ENCODE measurements around the gene CFAP100. TPM values are rescaled to one million over a fixed set of nuclear protein-coding genes. Genes with fewer than 3 reads are reported as not detected.

CFAP100 gene
- total RNA-seq, 1 experiment from 2014 or later, result not detected

DNA sequence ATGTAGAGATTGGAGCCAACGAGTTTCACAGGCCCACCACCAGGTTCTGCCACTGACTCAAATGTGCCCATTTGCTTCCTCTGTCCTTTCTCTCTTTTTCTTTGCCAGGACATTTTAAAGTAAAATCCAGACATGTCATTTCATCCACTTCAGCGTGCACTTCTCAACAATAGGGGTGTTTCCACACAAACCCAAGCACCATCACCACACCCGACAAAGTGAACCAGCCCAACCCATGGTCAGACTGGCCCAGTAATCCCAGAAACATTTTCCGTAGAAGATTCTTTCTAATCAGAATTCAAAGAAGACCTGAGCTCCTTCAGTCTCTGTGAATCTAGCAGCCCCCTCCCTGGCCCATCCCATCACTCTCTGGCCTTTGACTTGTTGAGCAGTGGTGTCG lies 13.4 kb downstream of the CFAP100 start:
- Histone ChIP-seq H3K4me2 (ENCODE audit: low read length) (no peak overlapping the region), H3K9me2 (ENCODE audit: insufficient read depth) (no peaks in the 10 kb centered on the region), H3K36me3 (ENCODE audit: control insufficient read depth in 1 of 2, insufficient read depth in 2 of 2, low read length in 2 of 2) (no peaks in the 10 kb centered on the region), H4K20me1 (ENCODE audit: insufficient read depth) (no peaks in the 10 kb centered on the region), H3K9ac (ENCODE audit: low read length) (no peak overlapping the region), H3K4me3 (replicated peaks in 1 of 2; ENCODE audit: low read depth in 1 of 2, low read length in 2 of 2) (no peak overlapping the region), H2AFZ (ENCODE audit: low read depth, low read length, poor library complexity, severe bottlenecking) (no peak overlapping the region), H3K27me3 (ENCODE audit: insufficient read depth, low read length) (0 out of 2 replicates have a peak, but pooled peaks cover 7% of the 10 kb centered on the region), H3K4me1 (ENCODE audit: control insufficient read depth in 1 of 2, insufficient read depth in 2 of 2, low read length in 2 of 2) (0 out of 4 replicates have a peak, but pooled peaks cover 0 to 3% of the 10 kb centered on the region in 2 experiments), H3K79me2 (ENCODE audit: insufficient read depth, low read length) (no peaks in the 10 kb centered on the region), H3K27ac (ENCODE audit: low read depth, low read length) (no peak overlapping the region), H3K9me3 (ENCODE audit: control insufficient read depth in 1 of 2, insufficient read depth in 1 of 2, low read depth in 1 of 2, low read length in 2 of 2) (no peaks in the 10 kb centered on the region)
- no peak for ATAC-seq
- intact Hi-C loops (cut with micrococcal nuclease), result no loop called here
- DNase-seq (ENCODE audit: low read depth, low spot score), result no peak
- ChIA-PET CTCF (no interaction called here), POLR2A (no interaction called here), RAD21 (ENCODE audit: low non-redundant PET in 1 of 2, low total read pairs in 2 of 2, uncharacterized antibody in 2 of 2, unreplicated experiment in 2 of 2) (interaction anchor here in 1 of 2 experiments (1.2 kb wide), 1 partner anchor 42 kb away, joined by 3 read pairs; no protein-coding TSS in a partner anchor)
- BruUV-seq (replicated peaks), result no TSS peak
- no peak for TF ChIP-seq CBX3 (IDR thresholded peaks at IDR 0.05; ENCODE audit: low read depth)
- TF ChIP-seq CEBPB (IDR thresholded peaks at IDR 0.05; ENCODE audit: low read depth), result no peak

DNA sequence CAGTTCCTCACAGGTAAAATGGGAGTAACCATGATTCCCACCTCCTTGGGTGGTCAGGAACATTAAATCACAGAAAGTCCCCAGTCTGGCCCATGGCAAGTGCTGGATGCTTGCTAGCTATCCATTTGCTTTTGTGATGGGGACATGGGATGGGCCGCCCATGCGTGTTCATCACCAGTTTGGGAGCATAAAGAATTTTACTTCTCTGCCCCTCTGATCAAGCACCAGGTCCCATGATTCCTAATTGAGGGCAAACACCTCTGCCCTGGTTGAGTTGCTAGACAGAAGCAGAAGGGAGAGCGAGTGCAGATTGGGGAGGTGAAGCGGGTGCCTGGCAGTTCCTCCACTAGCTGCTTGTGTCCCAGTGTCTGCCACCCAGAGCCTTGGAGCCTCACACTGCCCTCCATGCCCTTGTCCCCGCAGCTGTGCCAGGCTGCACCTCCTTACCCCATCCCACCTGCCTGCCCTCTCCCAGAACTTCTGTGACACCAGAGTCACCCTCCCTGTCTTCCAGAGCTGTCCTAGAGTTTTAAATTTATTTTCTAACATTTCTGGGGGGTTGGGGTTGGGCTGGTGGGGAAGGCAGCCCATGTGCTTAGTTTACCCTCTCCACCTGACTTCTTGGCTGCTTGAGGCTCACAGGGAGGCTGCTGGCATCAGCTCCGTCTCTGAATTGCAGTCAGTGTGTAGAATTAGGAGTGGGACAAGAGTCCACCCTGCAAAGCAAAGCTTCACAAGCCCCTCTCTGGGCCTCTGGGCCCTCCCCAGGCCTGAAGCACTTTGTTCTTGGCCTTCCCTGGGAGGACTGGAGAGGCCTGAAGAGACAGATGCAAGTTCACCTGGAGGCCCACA lies 18.4 kb downstream of the CFAP100 start:
- RAD21 ChIA-PET (ENCODE audit: low non-redundant PET in 1 of 2, low total read pairs in 2 of 2, uncharacterized antibody in 2 of 2, unreplicated experiment in 2 of 2), result no interaction called here
- no peaks in the 10 kb centered on the region for H3K9me3 ChIP-seq (ENCODE audit: control insufficient read depth in 1 of 2, insufficient read depth in 1 of 2, low read depth in 1 of 2, low read length in 2 of 2)
- intact Hi-C loops (cut with micrococcal nuclease), result no loop called here
- DNase-seq (ENCODE audit: low read depth, low spot score), result no peak
- no peaks in the 10 kb centered on the region for H3K4me1 ChIP-seq (ENCODE audit: control insufficient read depth in 1 of 2, insufficient read depth in 2 of 2, low read length in 2 of 2)
- H3K9ac ChIP-seq (ENCODE audit: low read length), result no peak overlapping the region
- H3K4me3 ChIP-seq (replicated peaks in 1 of 2; ENCODE audit: low read depth in 1 of 2, low read length in 2 of 2), result no peak overlapping the region
- no peak overlapping the region for H2AFZ ChIP-seq (ENCODE audit: low read depth, low read length, poor library complexity, severe bottlenecking)
- POLR2A ChIA-PET, result no interaction called here
- no peaks in the 10 kb centered on the region for H3K36me3 ChIP-seq (ENCODE audit: control insufficient read depth in 1 of 2, insufficient read depth in 2 of 2, low read length in 2 of 2)
- CTCF ChIA-PET, result no interaction called here
- H3K9me2 ChIP-seq (ENCODE audit: insufficient read depth), result no peaks in the 10 kb centered on the region
- no peaks in the 10 kb centered on the region for H4K20me1 ChIP-seq (ENCODE audit: insufficient read depth)
- ATAC-seq, result no peak
- H3K27ac ChIP-seq (ENCODE audit: low read depth, low read length), result no peak overlapping the region
- no peaks in the 10 kb centered on the region for H3K79me2 ChIP-seq (ENCODE audit: insufficient read depth, low read length)
- H3K27me3 ChIP-seq (ENCODE audit: insufficient read depth, low read length), result 0 out of 2 replicates have a peak, but pooled peaks cover 7% of the 10 kb centered on the region
- no TSS peak for BruUV-seq (replicated peaks)
- H3K4me2 ChIP-seq (ENCODE audit: low read length), result no peak overlapping the region
- TF ChIP-seq CEBPB (IDR thresholded peaks at IDR 0.05; ENCODE audit: low read depth), result no peak
- no peak for TF ChIP-seq ELF1 (IDR thresholded peaks at IDR 0.05; ENCODE audit: borderline replicate concordance, low read depth)
- no peak for TF ChIP-seq ZFX (IDR thresholded peaks at IDR 0.05)
- TF ChIP-seq SIN3A (IDR thresholded peaks at IDR 0.05; ENCODE audit: low read depth), result no peak
- TF ChIP-seq SRF (IDR thresholded peaks at IDR 0.05; ENCODE audit: low read depth), result no peak
- TF ChIP-seq, protein P1, sequence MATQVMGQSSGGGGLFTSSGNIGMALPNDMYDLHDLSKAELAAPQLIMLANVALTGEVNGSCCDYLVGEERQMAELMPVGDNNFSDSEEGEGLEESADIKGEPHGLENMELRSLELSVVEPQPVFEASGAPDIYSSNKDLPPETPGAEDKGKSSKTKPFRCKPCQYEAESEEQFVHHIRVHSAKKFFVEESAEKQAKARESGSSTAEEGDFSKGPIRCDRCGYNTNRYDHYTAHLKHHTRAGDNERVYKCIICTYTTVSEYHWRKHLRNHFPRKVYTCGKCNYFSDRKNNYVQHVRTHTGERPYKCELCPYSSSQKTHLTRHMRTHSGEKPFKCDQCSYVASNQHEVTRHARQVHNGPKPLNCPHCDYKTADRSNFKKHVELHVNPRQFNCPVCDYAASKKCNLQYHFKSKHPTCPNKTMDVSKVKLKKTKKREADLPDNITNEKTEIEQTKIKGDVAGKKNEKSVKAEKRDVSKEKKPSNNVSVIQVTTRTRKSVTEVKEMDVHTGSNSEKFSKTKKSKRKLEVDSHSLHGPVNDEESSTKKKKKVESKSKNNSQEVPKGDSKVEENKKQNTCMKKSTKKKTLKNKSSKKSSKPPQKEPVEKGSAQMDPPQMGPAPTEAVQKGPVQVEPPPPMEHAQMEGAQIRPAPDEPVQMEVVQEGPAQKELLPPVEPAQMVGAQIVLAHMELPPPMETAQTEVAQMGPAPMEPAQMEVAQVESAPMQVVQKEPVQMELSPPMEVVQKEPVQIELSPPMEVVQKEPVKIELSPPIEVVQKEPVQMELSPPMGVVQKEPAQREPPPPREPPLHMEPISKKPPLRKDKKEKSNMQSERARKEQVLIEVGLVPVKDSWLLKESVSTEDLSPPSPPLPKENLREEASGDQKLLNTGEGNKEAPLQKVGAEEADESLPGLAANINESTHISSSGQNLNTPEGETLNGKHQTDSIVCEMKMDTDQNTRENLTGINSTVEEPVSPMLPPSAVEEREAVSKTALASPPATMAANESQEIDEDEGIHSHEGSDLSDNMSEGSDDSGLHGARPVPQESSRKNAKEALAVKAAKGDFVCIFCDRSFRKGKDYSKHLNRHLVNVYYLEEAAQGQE (IDR thresholded peaks at IDR 0.05; ENCODE audit: low read depth), result no peak
- no peak for TF ChIP-seq TCF7L2 (IDR thresholded peaks at IDR 0.05; ENCODE audit: borderline replicate concordance, extremely low read depth, insufficient read depth, insufficient read length)
- TF ChIP-seq SP1 (IDR thresholded peaks at IDR 0.05; ENCODE audit: low read depth), result no peak
- TF ChIP-seq EZH2 (IDR thresholded peaks at IDR 0.05), result no peak
- no peak for TF ChIP-seq JUND (IDR thresholded peaks at IDR 0.05)
- no peak for TF ChIP-seq POLR2AphosphoS5 (IDR thresholded peaks at IDR 0.05; ENCODE audit: low read depth, low read length)
- no peak for TF ChIP-seq ZNF274 (IDR thresholded peaks at IDR 0.05; ENCODE audit: low read depth, low read length)
- TF ChIP-seq YY1 (IDR thresholded peaks at IDR 0.05; ENCODE audit: extremely low read depth, insufficient replicate concordance, low read depth, low read length), result no peak
- TF ChIP-seq, protein P2, sequence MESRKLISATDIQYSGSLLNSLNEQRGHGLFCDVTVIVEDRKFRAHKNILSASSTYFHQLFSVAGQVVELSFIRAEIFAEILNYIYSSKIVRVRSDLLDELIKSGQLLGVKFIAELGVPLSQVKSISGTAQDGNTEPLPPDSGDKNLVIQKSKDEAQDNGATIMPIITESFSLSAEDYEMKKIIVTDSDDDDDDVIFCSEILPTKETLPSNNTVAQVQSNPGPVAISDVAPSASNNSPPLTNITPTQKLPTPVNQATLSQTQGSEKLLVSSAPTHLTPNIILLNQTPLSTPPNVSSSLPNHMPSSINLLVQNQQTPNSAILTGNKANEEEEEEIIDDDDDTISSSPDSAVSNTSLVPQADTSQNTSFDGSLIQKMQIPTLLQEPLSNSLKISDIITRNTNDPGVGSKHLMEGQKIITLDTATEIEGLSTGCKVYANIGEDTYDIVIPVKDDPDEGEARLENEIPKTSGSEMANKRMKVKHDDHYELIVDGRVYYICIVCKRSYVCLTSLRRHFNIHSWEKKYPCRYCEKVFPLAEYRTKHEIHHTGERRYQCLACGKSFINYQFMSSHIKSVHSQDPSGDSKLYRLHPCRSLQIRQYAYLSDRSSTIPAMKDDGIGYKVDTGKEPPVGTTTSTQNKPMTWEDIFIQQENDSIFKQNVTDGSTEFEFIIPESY (IDR thresholded peaks at IDR 0.05; ENCODE audit: extremely low read depth, insufficient replicate concordance, low read length), result no peak
